HG03135 (cell line): ENCODE results near the gene MGRN1.
A peak's percentile ranks its signal among the peaks of the same experiment; 100 is the strongest.

Source experiments
- ATAC-seq: cut with Tn5 transposase; IDR thresholded peaks from one replicate; pipeline ENCODE4 v1.9.1; 2021; ENCODE audit warnings: mild to moderate bottlenecking, moderate library complexity; ENCODE audit not compliant: unreplicated experiment

MGRN1 gene

DNA sequence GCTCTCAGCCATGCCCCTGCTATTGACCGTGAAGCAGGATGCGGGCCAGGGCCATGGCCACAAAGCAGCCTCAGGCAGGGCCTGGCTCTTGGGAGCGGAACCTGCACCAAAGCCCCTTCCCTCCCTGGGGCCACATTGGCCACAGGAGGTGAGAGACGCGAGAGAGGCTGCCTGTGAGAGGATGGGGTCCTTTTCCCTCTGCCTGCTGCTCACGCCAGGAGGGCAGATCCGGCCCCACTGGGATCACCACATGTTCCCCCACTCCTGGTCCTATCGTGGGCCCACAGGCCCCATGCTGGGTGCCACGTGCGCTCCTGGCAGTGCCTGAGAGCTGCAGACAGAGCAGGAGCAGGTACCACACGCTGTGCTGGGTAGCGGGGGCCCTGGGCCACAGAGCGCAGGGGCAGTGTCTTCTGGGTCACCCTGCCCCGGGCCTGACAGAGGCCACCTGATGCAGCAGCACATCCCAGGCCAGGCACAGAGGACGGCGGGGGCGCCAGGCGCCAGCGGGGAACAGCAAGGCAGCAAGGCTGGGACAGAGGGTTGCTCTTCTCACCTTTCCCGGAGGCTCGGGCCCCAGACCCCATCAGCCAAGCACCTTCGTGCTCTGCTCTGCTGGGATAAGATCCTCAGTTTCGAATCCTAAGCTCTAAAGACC is 59.6 kb downstream of the MGRN1 start:
- no peak for ATAC-seq

DNA sequence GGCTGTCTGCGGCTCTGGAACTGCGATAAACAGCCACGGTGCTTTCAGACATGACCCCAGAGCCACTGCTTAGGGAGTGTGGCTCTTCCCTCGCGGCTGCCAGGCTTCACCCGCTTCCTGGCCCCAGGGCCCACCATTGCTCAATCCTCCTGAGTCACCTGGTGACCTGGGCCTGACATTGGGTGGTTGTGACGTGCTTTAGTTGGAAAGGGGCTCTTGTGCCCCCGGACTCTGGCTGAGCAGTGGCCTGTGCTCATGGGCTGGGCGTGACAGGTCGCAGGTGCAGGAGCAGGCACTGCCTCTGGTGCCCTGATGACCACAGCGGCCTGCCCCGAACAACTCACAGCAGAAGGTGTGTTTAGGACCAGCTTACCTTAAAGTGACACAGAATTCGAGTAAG is 60.1 kb downstream of the MGRN1 start:
- no peak for ATAC-seq

DNA sequence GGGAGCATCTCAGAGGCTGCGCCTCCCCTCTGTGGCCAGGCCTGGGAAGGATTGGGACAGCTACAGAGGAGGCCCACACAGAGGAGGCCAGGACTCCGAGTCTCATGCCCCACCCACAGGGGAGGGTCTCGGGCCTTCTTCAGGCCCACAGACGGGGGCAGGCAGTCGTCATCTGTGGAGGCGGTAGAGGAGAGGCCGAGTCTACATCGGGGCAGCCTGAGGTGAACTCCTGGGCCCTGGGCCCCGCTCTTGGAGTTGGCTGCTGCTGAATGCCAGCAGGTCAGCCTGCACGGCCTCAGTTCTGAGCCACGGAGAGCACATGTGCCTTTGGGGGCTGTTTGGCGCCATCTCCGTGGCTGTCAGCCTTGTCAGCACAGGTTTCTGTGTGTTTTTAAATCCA is 60.7 kb downstream of the MGRN1 start:
- no peak for ATAC-seq

DNA sequence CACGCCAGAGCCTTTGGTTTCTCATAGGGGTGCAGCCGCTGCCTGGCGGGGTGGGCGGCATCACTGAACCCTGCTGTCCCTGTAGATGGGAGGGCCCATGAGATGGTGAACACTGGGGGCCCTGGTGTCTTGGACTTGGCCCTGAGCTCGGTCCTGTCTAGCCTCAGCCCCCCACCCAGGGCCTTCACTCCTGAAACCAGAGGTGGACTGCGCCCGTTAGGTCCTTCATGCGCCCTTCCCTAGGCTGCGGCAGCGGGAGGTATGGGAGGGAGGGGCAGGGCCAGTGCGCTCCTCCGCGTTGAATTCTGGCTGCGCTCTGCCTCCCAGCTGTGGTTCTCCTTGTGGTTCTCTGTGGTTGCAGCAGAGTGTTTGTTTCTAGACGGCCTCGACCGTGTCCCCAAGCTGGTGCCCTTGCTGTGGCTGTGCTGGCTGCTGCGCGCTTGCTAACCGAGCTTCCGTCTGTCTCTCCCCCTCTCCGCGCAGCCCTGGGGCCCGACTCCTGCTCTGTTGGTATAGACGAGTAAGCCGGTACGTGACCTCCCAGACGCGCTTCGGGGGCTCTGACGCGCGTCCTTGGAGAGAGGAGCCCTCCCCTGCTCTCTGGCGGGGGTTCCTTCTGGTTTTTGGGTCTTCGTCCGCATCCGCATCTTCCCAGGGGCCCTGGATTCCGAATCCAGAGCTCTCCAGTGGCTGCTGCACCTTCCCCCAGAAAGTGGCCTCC is 61.3 kb downstream of the MGRN1 start:
- ATAC-seq = no peak

DNA sequence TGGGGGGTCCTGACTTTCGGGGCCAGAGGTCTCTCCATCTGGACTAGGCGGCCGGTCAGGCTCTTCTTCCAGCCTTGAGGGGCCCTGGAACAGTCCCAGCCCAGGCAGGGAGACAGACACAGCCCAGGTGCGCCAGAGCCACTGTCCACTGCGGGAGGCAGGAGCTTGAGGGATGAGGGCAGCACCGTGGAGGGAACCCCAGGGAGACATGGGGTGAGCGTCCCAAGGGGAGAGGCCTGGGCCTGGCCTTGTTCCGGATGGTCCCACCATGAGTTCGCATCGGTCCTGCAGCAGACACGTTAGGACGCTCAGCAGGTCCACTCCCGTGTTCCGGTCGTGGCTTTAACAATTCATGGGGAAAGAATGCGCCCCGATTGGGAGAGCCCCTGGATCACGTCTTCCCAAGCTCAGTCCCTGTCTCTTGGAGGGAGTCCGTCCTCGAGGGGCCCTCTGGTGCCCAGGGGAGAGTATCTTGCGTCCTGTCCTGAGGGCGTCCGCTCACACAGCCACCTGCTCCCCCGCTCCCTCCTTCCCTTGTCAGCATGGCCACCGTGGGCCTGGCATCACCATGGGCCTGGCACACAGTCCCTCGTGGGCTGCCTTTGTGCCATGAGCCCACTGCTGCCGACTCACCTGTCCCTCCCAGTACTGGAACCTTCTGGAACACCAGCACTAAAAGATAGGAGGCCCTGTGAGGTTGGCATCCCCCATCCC is 62.0 kb downstream of the MGRN1 start:
- ATAC-seq = no peak

DNA sequence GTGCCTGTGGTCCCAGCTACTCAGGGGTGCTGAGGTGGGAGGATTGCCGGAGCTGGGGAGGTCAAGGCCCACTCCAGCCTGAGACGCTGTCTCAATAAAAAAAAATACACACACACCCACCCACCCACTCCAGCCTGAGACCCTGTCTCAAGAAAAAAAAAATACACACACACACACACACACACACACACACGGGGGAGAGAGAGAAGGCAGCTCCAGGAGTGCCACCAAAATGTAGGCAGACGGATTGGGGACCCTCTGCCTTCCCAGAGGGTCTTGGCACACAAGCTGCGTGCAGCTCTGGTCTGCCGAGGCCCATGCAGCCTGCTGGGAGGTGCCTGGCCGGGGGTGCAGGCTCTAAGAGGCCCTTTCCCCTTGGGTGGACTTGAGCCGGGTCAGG is 62.8 kb downstream of the MGRN1 start:
- no peak for ATAC-seq

DNA sequence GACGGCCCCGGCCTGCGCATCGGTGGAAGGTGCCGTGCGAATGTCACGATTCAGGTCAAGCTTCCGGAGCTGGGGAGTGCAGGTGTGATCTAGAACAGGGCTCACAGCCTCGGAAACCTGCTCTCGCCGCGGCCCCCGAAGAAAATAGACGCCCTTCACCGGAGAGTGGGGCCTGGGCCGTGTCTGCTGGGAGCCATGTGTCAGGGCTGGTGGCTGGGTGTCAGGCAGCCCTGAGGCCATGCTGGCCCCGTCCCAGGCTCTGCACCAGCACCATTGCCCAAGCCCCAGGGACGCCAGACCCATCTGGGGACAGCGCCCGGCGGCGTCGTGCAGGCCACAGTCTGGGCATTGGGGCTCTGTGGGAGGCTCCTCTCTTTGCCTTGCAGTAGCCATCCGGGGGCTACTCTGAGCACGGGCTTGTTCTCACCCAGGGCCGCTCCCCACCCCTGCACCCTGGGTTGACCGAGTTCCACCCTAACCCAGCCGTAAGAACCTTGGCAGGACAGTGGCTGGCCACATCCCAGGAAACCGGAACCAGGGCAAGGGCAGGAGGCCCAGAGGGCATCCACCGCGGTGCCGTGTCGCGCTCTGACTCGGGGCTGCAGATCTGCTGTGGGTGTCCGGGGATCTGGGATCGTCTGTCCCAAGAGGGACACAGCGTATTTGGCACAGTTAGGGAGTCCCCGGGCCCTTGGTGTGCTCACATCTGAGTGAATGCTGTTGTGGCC is 63.5 kb downstream of the MGRN1 start:
- no peak for ATAC-seq

DNA sequence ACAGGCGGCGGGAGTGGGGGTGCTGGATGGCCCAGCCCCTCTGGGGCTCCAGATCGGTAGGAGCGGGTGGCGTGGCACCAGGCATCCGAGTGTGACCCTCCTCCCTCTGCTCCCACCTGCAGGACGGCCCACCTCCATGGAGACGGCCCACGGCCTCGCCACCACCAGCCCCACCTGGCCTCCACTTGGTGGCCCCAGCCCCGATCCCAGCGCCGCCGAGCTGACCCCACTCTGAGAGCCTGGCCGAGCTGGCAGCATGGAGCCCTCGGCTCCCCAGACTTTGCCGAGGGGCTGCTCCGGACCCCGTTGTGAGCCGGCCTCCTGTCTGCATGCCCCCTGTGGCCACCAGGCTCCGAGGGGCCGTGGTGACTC is 64.0 kb downstream of the MGRN1 start:
- no peak for ATAC-seq

DNA sequence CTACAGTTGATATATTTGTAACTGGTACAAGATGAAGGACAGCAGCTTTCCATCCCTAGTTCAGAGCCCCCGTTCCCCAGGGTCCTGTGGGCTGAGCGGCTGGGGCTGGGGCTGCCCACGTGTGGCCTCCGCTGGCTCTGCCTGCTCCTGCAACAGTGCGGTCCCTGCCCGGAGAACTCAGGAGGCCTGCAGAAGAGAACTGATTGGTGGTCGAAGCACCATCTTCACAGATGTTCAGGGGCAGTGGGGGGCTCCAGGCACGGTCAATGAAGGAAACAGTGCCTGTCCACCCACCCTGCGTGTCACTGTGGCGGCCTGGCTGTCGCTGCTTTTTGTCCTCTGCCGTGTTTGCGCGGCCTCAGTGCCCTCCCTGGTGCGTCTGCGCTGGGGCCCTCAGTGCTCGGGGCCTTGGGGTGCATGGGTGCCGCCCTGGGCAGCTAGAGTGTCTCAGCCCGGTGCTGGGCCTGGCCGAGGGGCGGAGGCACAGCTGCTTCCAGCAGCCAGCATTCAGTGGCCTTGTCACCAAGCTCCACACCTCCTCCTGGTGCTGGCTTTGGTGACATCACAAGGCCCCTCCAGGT is 64.6 kb downstream of the MGRN1 start:
- no peak for ATAC-seq

DNA sequence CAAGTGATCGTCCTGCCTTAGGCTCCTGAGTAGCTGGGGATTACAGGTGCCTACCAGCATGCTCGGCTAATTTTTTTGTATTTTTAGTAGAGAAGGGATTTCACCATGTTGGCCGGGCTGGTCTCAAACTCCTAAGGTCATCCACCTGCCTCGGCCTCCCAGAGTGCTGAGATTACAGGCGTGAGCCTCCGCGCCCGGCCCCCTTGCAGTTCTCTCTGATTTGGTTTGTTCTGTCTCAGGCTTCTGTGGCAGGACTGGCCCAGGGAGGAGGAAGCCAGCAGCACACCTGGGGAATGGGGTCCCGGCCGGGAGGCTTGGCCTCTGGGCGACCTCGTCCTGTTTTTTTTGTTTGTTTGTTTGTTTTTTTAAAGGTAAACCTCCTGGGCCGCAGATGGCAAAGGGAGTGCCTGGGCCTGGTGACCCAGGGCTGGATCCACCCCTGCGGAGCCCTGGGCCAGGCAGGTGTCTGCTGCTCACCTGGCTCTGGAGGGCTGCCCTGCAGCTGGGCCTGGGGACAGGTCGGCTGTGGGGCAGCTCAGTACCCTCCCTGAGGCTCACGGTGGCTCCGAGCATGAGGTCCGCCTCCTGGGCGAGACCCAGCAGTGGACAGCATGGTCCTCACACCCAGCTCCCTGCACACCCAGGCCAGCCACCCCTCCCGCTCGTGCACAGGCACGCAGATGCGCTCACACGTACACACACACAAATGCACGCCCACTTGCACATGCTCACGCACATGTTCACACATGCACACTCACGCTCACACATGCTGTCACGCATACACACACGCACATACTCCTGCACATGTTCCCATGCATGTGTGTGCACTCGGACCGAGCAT is 65.5 kb downstream of the MGRN1 start:
- ATAC-seq = no peak

DNA sequence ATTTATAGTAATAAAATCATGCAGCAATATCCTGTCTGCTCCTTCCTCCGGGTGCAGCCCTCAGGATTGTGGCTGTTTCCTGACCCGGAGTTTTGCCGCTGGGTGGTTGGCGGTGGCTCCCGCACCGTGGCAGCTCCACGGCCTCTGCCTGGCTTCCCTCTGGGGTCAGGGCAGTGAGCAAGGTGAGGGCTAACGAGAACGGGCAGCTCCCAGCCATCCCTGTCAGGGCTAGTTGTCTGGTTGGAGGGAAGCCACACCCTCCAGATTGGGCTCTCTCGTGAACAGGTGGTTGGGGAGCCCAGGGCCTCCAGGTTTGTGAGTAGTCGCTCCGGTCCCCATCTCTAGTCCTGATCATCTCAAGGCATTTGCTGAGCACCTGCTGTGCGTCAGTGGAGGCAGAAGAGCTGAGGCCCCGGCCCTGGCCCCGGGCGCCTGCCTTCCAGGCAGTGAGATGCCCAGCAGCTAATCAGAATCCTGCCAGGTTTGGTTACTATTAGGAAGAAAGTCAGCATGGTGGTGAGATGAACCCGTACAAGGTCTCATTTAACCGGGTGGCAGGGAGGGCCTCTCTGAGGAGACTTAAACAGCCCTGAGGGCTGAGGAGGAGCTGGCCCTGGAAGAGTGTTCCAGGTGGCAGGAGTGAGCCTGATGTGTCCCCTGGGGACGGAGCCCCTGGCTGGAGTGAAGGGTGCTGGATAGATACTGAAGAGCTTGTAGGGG is 66.5 kb downstream of the MGRN1 start:
- no peak for ATAC-seq

DNA sequence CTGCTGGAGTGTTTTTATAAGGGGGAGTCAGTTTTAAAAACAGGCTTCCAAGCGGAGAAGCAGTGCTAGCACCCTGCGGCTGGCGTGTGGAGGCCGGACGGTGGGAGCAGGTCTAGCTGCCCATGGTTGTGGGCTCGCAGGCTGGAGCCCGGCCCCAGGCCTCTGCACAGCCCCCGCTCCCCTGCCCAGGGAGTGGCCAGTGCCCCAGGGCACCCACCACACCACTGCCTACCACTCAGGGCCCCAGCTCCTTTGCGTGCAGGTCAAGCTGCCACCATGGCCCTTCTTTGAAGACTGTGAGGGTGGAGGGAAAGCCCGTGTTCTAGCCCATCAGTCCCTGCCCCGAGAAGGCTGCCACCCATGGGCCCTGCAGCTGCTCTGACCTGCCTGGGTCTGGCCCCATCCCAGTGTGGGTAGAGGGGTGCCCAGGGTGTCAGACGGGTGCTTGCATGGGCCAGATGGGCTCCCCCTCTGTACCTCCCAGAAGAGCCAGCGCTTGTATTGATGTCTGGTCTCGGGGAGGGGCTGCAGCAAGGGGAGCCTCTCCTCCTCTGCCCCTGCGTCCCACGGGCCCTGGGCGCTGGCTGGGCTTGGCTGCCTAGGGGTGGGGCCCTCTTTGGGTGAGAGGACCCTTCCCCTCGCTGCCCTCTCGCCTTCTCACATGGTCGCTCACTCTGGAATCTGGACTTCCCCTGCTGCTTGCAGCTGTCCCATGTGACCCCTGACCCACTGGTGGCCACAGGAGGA is 67.2 kb downstream of the MGRN1 start:
- no peak for ATAC-seq

DNA sequence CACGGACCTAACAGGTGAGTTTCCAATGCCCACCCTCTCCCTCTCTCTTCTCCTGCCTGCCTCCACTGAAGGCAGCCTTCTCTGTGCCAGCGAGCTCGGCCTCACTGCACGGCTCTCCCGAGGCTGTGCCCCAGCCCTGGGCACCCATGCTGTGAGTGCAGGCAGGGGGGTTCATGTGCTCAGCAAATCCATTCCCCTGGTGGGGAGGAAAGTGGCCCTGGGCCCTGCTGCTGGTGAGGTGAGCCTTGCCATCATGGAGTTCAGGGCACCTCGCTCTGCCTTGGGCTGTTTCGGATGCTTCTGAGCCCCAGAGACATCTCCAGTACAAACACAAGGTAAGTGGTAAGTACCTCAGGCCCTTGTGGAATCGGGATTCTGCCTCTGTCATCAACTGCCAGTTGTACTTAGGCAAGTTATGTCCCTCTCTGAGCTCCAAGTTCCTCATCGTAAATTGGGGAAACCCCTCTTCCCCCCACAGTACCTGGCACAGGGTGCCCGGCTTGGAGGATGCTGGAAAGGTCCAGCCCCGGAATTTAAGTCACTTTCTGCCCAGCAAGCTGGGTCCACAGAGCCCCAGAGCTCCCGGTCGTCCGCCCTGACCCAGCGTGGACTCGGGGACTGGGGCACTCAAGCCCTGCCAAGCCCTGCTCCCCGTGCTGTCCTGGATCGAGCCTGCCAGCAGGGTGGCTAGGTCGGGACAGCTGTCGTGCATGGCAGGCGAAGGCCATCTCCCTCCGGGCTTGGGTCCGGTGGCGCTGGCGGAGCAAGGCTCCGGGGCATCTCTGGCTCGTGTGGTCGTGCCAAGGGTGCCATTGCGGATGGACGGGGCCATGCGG is 68.1 kb downstream of the MGRN1 start:
- peak; percentile 17 for ATAC-seq

DNA sequence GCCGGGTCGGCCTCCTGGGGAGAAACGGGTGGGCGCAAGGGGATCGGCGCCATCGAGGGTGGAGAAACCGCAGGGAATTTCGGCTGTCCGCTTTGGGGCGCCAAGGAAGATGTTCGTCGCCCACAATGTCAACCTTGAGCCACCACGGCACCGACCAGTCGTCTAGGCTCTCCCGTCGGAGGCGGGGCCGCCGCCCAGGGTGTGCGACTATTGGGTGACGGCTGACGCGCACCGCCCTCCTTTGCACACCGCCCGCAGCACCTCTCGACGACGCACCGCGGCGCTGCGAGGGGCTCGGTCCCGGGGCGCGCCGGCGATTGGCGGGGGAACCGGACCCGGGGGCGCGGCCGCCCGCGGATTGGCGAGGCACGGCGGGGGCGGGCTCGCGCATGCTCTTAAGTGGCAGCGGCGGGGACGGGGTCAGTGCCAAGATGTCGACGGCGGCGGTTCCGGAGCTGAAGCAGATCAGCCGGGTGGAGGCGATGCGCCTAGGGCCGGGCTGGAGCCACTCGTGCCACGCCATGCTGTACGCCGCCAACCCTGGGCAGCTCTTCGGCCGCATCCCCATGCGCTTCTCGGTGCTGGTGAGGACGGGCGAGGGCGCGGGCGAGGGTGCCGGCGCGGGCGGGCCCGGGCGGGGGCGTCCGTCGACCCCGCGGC is 68.8 kb downstream of the MGRN1 start, which contains the start of gene NUDT16L1:
Gene NUDT16L1, plus strand, starts transcription at position 267 of the 660 bp plus-strand sequence. Its CDS starts 165 bp downstream, at position 432.
- ATAC-seq = peak; percentile 94

DNA sequence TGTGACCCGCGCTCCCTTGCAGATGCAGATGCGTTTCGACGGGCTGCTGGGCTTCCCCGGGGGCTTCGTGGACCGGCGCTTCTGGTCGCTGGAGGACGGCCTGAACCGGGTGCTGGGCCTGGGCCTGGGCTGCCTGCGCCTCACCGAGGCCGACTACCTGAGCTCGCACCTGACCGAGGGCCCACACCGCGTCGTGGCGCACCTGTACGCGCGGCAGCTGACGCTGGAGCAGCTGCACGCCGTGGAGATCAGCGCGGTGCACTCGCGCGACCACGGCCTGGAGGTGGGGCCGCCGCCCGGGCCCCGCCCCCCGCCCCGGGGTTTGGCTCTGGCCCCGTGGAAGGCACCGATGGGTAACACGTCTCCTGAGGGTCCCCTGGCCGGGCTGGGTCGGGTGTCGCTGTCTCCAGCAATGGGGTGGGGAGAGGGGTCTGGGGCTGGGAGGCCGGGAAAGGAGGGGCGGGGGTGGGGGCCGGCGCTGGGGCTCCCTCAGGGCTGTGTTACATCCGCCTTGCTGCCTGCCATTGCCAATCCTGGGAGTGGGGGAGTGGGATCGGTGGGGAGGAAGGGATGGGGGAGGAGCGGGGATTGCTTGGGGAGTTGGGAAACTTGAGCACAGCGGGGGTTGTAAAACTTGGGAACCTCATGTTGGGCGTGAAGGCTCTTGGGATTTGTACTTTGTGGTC is 69.5 kb downstream of the MGRN1 start:
- peak; percentile 4 for ATAC-seq

DNA sequence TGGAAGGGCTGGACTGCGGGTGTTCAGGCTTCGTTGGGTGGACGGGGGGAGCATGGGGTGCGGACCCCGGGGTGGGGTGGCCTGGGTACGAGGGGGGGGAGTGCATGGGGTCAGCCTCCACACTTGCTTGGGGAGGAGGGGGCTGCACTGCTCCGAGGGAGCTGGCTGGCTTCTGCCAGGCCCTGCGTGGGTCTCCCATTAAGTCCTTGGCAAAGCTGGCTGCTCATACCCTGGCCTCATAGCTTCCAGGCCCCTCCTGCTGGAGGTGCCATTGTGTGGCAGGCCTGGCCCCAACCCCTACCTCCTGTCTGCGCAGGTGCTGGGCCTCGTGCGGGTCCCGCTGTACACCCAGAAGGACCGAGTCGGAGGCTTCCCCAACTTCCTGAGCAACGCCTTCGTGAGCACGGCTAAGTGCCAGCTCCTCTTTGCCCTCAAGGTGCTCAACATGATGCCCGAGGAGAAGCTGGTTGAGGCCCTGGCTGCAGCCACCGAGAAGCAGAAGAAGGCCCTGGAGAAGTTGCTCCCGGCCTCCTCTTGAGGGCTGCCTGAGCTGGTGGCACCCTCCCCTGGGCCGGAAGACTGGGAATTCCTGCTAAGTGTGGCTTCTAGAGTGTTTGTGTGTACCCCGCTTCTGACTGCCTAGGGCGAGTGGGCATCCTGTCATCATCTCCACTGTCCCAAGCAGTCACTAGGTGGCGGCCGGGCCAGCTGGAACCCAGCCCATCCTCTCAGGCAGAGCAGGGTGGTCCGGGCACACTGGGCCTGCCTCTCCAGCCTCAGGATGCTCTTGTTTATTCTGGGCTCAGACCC is 70.2 kb downstream of the MGRN1 start:
- ATAC-seq = no peak
